Measurements from ENCODE around the gene ETV6.
A peak's percentile ranks its signal among the peaks of the same experiment; 100 is the strongest.

ETV6 gene

DNA sequence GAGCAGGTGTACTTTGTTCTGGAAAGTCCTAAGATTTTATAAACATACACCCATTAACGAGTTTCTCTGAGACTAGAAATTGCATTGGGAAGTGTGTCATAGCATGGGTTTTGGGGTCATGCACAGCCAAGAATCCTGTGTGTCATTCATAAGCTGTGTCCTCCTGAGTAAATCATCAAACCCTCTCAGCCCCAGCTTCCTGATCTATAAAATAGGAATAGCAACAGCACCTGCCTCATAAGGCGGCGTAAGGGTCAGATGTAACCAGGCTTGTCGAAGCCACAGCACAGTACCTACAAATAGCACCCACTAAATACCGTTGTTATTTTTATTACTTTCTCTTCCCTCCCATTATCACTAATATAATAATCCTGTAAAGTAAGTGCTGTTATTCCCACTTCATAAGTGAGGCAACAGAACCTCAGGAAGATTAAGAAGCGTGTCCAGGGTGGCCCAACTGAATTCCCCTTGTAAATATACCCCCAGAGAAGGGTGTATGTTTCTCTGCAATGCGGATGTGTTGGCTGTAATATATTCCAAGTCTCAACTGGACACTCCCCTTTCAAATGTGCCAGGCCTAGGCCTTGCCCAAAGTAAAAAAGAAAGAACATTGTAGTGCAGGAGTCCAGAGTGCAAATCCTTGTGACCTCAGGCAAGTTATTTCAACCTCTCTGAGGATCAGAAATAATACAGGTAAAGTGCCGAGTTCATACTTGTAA lies 233.0 kb downstream of the ETV6 start:
- in situ Hi-C loops (cut with MboI; ENCODE audit: low sequenced_read_pairs): no loop called here
- DNase-seq (ENCODE audit: low spot score in 2 of 2): no peak
- no peaks in the 10 kb centered on the region for H3K27me3 ChIP-seq (ENCODE audit: low read depth)
- peaks cover 9% of the 10 kb centered on the region; the same call in 1 of the 2 replicates for H3K4me1 ChIP-seq
- no peaks in the 10 kb centered on the region for H3K36me3 ChIP-seq (replicated peaks)
- H3K9me3 ChIP-seq: no peaks in the 10 kb centered on the region
- H3K4me3 ChIP-seq: no peak overlapping the region

DNA sequence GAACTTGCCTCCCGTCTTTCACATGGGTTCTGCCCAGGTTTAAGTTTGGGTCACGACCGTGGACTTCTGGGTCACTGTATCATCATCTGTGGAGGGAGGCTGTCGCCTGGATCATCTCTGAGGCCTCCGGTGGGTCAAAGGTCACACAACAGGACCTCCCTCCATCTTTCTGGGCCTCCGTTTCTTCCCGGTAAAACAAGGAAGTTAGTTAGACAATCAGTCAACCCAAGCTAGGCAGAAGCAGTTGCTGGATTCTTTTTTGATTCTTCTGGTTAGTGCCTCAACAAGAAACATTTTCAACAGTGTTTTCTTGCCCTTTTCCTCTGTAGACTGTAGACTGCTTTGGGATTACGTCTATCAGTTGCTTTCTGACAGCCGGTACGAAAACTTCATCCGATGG lies 234.6 kb downstream of the ETV6 start:
- no peak for DNase-seq (ENCODE audit: low spot score in 2 of 2)
- Histone ChIP-seq H3K36me3 (replicated peaks) (no peaks in the 10 kb centered on the region), H3K4me1 (peaks cover 3% of the 10 kb centered on the region; the same call in 1 of the 2 replicates), H3K4me3 (no peak overlapping the region), H3K9me3 (no peaks in the 10 kb centered on the region), H3K27me3 (ENCODE audit: low read depth) (no peaks in the 10 kb centered on the region)
- in situ Hi-C loops (cut with MboI; ENCODE audit: low sequenced_read_pairs): no loop called here

DNA sequence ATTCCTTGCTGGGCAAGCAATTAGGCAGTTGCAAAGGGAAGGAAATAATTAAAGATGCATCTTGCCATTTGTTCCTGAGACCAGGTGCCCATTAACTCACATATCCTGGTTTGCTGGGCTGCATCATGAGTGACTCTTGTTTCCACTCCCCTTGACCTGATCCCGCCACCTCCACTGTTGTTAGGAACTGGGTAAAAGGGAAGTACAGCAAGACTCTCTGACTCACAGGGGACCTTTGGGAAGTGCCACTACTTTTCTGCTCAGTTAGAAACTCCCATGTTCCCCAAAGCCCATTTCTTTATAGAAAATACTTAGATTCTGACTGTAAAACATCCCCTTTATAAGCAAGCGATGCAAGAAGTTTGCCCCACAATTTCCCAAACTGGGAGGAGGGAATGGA lies 235.2 kb downstream of the ETV6 start:
- Histone ChIP-seq H3K27me3 (ENCODE audit: low read depth) (no peaks in the 10 kb centered on the region), H3K9me3 (no peaks in the 10 kb centered on the region), H3K36me3 (replicated peaks) (no peaks in the 10 kb centered on the region), H3K4me3 (no peak overlapping the region), H3K4me1 (peaks cover 3% of the 10 kb centered on the region; the same call in 1 of the 2 replicates)
- in situ Hi-C loops (cut with MboI; ENCODE audit: low sequenced_read_pairs): no loop called here
- DNase-seq (ENCODE audit: low spot score in 2 of 2): no peak

DNA sequence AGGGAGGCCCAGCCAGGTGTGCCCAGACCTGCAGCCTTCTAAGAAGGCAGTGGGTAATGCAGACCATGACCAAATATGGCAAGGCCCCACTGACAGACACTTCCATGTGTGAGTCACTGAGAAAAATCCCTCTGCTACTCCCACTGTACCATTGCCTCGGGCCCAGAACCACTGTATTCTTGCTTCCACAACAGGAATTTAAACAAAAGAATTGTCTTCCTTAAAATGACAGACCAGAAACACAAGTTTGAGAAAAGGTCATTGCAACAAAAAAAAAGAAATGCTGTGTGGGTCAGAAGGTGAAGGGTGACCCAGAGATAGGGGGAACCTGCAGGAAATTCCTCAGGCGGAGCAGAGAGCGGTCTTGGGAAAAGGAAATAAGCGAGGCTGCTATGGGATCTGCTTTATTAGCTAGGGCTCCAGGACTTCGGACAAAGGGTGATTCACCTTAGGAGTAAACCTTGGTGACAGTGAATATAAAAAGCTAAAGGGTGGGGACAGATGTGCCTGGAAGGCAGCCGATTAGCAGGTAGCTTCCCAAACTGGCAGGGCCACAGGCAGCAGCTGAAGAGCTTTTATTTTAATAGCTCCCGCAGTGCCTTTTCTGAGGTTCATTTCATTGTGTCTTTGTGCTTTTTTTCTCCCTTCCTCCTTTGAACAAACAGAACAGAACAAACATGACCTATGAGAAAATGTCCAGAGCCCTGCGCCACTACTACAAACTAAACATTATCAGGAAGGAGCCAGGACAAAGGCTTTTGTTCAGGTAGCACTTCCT lies 236.0 kb downstream of the ETV6 start:
- in situ Hi-C loops (cut with MboI; ENCODE audit: low sequenced_read_pairs): no loop called here
- Histone ChIP-seq H3K4me3 (no peak overlapping the region), H3K36me3 (replicated peaks) (no peaks in the 10 kb centered on the region), H3K9me3 (no peaks in the 10 kb centered on the region), H3K4me1 (peaks cover 3% of the 10 kb centered on the region; the same call in 1 of the 2 replicates), H3K27me3 (ENCODE audit: low read depth) (no peaks in the 10 kb centered on the region)
- no peak for DNase-seq (ENCODE audit: low spot score in 2 of 2)

DNA sequence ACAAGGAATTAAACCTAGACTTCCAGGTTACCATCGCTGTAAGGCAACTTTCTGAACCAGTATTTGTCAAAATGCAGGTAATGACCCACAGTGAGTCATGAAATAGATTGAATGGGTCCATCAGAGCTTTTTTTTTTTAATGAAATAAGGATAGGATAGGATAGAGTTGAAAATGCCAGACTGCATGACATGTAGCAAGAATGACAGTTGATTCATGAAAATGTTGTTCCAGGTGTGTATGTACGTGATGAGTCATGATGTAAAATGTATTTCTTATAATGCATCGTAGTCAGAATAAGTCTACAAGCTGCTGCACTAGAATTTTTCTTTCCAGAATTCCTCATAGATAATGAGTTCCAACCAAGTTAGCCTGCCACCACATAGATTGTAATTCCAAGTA lies 236.9 kb downstream of the ETV6 start:
- peaks cover 3% of the 10 kb centered on the region; the same call in 1 of the 2 replicates for H3K4me1 ChIP-seq
- H3K27me3 ChIP-seq (ENCODE audit: low read depth): no peaks in the 10 kb centered on the region
- no peaks in the 10 kb centered on the region for H3K9me3 ChIP-seq
- H3K36me3 ChIP-seq (replicated peaks): no peaks in the 10 kb centered on the region
- in situ Hi-C loops (cut with MboI; ENCODE audit: low sequenced_read_pairs): no loop called here
- no peak for DNase-seq (ENCODE audit: low spot score in 2 of 2)
- no peak overlapping the region for H3K4me3 ChIP-seq

DNA sequence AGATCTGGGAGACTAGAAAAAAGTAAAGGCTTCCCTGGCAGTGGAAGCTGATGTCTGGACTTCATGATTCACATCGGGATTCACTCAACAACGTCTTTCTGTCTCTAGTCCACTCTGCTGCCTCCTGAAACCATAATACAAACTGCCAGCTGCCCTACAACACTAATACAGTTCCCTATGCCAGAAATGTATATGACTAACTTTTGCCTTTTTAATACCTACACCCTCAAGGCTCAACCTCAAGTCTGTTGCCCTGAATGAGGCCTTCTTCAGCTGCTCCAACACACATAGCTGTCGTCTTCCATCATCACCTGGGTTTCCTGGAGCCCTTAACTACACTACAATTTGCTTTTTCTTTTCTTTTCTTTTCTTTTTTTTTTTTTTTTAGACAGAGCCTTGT lies 238.6 kb downstream of the ETV6 start:
- H3K36me3 ChIP-seq (replicated peaks): no peaks in the 10 kb centered on the region
- no peak for DNase-seq (ENCODE audit: low spot score in 2 of 2)

DNA sequence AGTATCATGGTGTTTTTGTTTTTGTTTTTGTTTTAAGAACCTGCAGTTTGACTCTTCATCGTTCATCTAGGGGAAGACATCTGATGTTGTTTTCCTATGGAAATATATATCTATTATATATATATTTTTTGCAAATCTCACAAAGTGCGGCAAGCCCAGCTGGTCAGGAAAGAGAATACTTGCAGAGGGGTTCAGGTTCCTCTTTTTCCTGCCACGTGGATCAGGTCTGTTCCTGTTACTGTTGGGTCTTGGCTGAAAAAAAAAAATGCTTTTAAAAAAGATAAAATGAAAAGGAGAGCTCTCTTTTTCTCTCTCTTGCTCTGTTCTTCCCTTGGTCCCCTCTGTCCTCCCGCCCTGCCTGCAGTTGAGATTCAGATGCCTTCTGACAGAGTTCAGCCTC lies 241.9 kb downstream of the ETV6 start:
- no peaks in the 10 kb centered on the region for H3K36me3 ChIP-seq (replicated peaks)
- no peaks in the 10 kb centered on the region for H3K27me3 ChIP-seq (ENCODE audit: low read depth)
- no peak overlapping the region for H3K4me3 ChIP-seq
- no peaks in the 10 kb centered on the region for H3K9me3 ChIP-seq
- in situ Hi-C loops (cut with MboI; ENCODE audit: low sequenced_read_pairs): no loop called here
- DNase-seq (ENCODE audit: low spot score in 2 of 2): no peak
- peaks cover 5% of the 10 kb centered on the region for H3K4me1 ChIP-seq

More for the DNA sequence above, 238.6 kb downstream of the ETV6 start:
- in situ Hi-C loops (cut with MboI; ENCODE audit: low sequenced_read_pairs): no loop called here
- H3K27me3 ChIP-seq (ENCODE audit: low read depth): no peaks in the 10 kb centered on the region
- no peaks in the 10 kb centered on the region for H3K9me3 ChIP-seq
- H3K4me3 ChIP-seq: no peak overlapping the region
- H3K4me1 ChIP-seq: peaks cover 3% of the 10 kb centered on the region; the same call in 1 of the 2 replicates

DNA sequence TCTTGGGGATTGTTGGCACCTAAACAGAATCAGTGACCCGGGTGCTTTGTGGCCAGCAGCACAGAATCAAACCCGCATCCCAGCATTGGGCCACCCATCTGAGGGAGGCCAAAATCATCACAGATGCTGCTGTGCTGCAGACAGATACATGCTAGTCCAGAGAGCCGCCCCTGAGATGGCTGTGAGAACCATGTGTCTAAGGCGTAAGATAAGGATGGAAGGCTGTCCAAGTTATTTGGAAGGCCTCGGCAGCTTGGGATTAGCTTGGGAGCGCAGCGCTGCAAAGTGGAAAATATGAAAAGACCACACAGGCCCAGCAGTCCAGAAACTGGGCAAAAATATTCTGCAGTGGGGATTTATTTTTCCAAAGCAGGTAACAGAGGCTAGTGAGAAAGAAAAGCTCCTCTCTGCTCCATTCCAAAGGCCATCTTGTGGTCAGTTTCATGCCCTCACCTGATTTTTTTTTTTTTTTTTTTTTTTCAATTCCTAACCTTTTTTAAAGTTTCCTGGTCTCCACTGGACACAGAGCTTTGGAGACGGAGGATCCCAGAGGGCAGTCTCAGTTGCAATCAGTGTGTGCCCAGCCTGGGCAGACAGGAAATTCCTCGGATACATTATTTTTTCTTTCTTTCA lies 242.4 kb downstream of the ETV6 start:
- no peak for DNase-seq (ENCODE audit: low spot score in 2 of 2)
- Histone ChIP-seq H3K4me3 (no peak overlapping the region), H3K4me1 (peaks cover 5% of the 10 kb centered on the region), H3K36me3 (replicated peaks) (no peaks in the 10 kb centered on the region), H3K27me3 (ENCODE audit: low read depth) (no peaks in the 10 kb centered on the region), H3K9me3 (no peaks in the 10 kb centered on the region)
- in situ Hi-C loops (cut with MboI; ENCODE audit: low sequenced_read_pairs): no loop called here

DNA sequence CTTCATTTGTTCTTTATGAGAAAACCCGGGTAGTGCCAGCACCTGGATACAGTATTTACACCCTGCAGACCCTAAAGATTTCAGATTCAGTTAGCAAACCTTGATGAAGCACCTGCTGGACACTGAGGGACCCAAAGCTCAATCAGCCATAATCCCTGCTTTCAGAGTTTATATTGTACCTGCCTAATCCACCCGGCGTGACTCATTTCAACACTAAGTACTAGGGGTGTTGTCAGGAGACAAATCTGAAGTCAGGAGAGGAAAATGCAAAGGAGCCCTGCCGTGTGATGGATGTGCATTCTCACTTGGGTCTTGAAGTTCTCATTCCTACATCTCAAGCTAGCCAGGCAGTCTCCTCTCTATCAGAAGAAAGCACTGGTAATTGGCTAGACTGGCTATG lies 244.5 kb downstream of the ETV6 start:
- no peaks in the 10 kb centered on the region for H3K27me3 ChIP-seq (ENCODE audit: low read depth)
- no peak overlapping the region for H3K4me3 ChIP-seq
- no peaks in the 10 kb centered on the region for H3K36me3 ChIP-seq (replicated peaks)
- in situ Hi-C loops (cut with MboI; ENCODE audit: low sequenced_read_pairs): no loop called here
- DNase-seq (ENCODE audit: low spot score in 2 of 2): no peak
- no peaks in the 10 kb centered on the region for H3K9me3 ChIP-seq
- H3K4me1 ChIP-seq: peaks cover 5% of the 10 kb centered on the region

DNA sequence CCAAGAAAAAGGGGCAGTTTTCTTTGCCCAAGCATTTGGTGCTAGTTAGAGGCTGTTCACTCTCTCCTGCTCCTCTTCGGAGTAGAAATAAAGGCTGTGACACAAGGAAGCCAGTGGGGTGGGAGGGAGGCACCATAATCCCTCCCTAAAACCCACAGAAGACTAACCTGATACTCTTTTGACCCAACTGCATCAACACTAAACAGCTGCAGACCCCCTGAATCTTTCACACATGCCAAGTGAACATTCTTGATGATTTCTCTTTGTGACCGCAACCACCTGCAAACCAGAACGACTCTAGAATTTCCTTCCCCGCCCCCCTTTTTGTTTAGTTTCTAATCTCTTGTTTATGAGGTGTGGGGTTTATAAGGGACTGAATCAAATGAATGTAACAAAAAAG lies 245.4 kb downstream of the ETV6 start:
- no peaks in the 10 kb centered on the region for H3K36me3 ChIP-seq (replicated peaks)

DNA sequence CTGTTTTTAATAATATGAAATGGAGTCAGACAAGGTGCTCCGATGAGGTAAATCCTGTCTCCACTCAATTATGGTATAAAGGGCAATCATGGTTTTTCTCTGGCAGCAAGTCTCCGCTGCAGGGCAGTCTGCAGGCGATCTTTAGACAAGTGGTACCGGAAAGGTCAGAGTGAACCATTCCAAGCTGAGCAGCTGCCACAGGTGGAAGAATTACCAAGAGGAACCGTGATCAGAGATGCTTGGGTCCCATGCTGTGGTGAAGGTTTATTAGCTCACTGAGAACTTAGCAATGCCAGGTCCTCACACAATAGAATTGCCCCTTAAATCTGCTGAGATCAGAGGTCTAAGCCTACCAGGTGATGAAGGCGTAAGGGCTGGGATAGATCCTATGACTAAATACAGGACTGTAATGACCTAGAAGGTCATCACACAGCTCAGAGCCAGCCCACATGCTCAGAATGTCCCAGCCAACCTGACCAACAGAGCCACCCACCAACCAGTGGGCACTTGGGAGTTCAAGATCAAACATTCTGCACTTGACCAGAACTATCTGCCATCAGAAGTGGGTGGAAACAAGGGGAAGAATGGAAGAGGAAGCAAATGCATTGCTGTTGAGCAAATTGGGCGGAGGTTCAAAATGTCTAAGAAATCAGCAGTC lies 246.1 kb downstream of the ETV6 start:
- H3K4me1 ChIP-seq: peaks cover 5% of the 10 kb centered on the region
- H3K36me3 ChIP-seq (replicated peaks): no peaks in the 10 kb centered on the region
- in situ Hi-C loops (cut with MboI; ENCODE audit: low sequenced_read_pairs): no loop called here
- no peak for DNase-seq (ENCODE audit: low spot score in 2 of 2)
- H3K4me3 ChIP-seq: no peak overlapping the region
- no peaks in the 10 kb centered on the region for H3K27me3 ChIP-seq (ENCODE audit: low read depth)
- H3K9me3 ChIP-seq: no peaks in the 10 kb centered on the region

More for the DNA sequence above, 245.4 kb downstream of the ETV6 start:
- Histone ChIP-seq H3K9me3 (no peaks in the 10 kb centered on the region), H3K4me3 (no peak overlapping the region), H3K27me3 (ENCODE audit: low read depth) (no peaks in the 10 kb centered on the region), H3K4me1 (peaks cover 5% of the 10 kb centered on the region)
- peak in 1 of 2 experiments; percentile 25 for DNase-seq (ENCODE audit: low spot score in 2 of 2)
- in situ Hi-C loops (cut with MboI; ENCODE audit: low sequenced_read_pairs): no loop called here

DNA sequence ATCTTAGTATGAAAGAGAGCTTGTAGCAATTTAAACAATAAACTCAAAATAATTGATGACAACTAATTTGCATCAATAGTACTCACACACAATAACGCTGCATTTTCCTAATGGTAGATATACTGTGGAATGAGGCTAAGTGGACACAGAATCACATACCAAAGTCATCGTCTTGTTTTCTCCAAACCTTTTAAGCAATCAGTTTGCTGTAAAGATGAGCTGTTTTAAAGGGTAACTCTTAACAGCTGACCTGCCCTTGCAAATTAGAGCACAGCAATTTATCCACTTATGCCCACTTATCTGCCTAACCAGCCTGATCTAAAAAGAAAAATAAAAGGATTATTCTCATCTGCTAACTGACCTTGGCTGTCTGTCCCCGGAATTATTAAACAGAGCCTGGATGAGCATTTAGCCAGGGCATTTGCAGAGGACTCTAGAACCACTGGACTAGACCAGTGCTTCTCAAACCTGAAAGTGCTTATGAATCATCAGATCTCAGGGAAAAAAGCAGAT lies 247.0 kb downstream of the ETV6 start:
- Histone ChIP-seq H3K36me3 (replicated peaks) (no peaks in the 10 kb centered on the region), H3K4me1 (peaks cover 5% of the 10 kb centered on the region), H3K27me3 (ENCODE audit: low read depth) (no peaks in the 10 kb centered on the region), H3K9me3 (no peaks in the 10 kb centered on the region), H3K4me3 (no peak overlapping the region)
- in situ Hi-C loops (cut with MboI; ENCODE audit: low sequenced_read_pairs): no loop called here
- DNase-seq (ENCODE audit: low spot score in 2 of 2): no peak

DNA sequence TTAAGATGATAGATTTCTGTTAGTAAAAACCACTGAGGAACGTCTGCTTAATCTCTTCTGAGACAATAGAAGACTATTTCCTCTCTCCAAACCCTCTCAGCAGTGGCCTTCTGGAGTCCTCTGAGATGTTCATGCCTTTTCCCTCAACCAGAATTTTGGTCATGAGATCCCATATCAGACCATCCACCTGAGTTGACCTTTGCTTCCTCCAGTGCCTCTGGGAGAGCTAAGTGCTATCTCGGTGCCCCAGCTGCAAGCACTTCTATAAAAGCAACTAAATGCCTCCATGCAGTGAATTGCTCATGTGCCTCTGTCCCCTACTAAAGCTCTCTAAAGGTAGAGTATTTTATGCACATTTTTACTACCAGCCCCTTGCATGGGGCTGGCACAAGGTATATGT lies 248.4 kb downstream of the ETV6 start:
- H3K9me3 ChIP-seq: no peaks in the 10 kb centered on the region
- no peak overlapping the region for H3K4me3 ChIP-seq
- no peaks in the 10 kb centered on the region for H3K36me3 ChIP-seq (replicated peaks)
- H3K27me3 ChIP-seq (ENCODE audit: low read depth): no peaks in the 10 kb centered on the region
- H3K4me1 ChIP-seq: peaks cover 5% of the 10 kb centered on the region
- in situ Hi-C loops (cut with MboI; ENCODE audit: low sequenced_read_pairs): no loop called here
- DNase-seq (ENCODE audit: low spot score in 2 of 2): no peak

Measured in HAP-1 (cell line).